HepG2 (cell line): ENCODE results near the gene EXOC6B. TPM values are rescaled to one million over a fixed set of nuclear protein-coding genes. Genes with fewer than 3 reads are reported as not detected.

Experiments used
- AGO1 ChIP-seq: fragments of 200-400 bp; formaldehyde crosslinking; IDR thresholded peaks from 2 replicates; pipeline ENCODE4 v1.6.1; 2017; ENCODE audit warnings: mild to moderate bottlenecking, low read depth, low read length, moderate library complexity; ENCODE audit not compliant: poor library complexity, severe bottlenecking
- ARNT2 ChIP-seq: sonication (generic); formaldehyde crosslinking; IDR thresholded peaks from 2 replicates; pipeline ENCODE4 v1.8.0; 2022; ENCODE audit warnings: mild to moderate bottlenecking, low read depth, missing genetic modification reagents, moderate library complexity
- EZH2 ChIP-seq: conservative IDR thresholded peaks from 2 replicates; pipeline ENCODE4 v1.6.1; 2012; ENCODE audit warnings: mild to moderate bottlenecking, low read depth, low read length, moderate library complexity
- FOXK1 ChIP-seq: sonication (generic); formaldehyde crosslinking; IDR thresholded peaks from 2 replicates; pipeline ENCODE4 v1.4.0; 2020; ENCODE audit warnings: low read depth, missing genetic modification reagents, borderline replicate concordance
- HOMEZ ChIP-seq: IDR thresholded peaks from 2 replicates; pipeline ENCODE4 v1.6.1; 2016; ENCODE audit warnings: low read depth
- KLF9 ChIP-seq: IDR thresholded peaks from 2 replicates; pipeline ENCODE4 v1.6.1; 2016; ENCODE audit warnings: low read depth
- SIX4 ChIP-seq: sonication (generic); formaldehyde crosslinking; IDR thresholded peaks from 2 replicates; pipeline ENCODE4 v1.4.0; 2020; ENCODE audit warnings: missing genetic modification reagents
- TMF1 ChIP-seq: sonication (generic); formaldehyde crosslinking; IDR thresholded peaks from 2 replicates; pipeline ENCODE4 v1.8.1; 2022; ENCODE audit warnings: low read depth, missing genetic modification reagents
- ZBTB2 ChIP-seq: sonication (generic); formaldehyde crosslinking; IDR thresholded peaks from 2 replicates; pipeline ENCODE4 v1.8.0; 2022; ENCODE audit warnings: low read depth, missing genetic modification reagents
- ZBTB3 ChIP-seq: sonication (generic); formaldehyde crosslinking; IDR thresholded peaks from 2 replicates; pipeline ENCODE4 v1.4.0; 2020; ENCODE audit warnings: low read depth, mild to moderate bottlenecking, moderate library complexity, missing genetic modification reagents, borderline replicate concordance
- ZFP36 ChIP-seq: fragments of 150-350 bp; IDR thresholded peaks from 2 replicates; pipeline ENCODE4 v1.6.1; 2018; ENCODE audit warnings: borderline replicate concordance, low read length, low read depth; ENCODE audit not compliant: partially characterized antibody
- ZNF446 ChIP-seq: sonication (generic); formaldehyde crosslinking; IDR thresholded peaks from 2 replicates; pipeline ENCODE4 v1.5.0; 2020; ENCODE audit warnings: mild to moderate bottlenecking, missing genetic modification reagents
- ZNF503 ChIP-seq: sonication (generic); formaldehyde crosslinking; IDR thresholded peaks from 2 replicates; pipeline ENCODE4 v1.4.0; 2020; ENCODE audit warnings: missing genetic modification reagents
- polyA plus RNA-seq, 8 experiments: library from polyadenylated mRNA; depleted of rRNA in 3 of 8; stranded (reverse) in 7 of 8; unstranded in 1 of 8; fragments of >200 nt; fragmentation: Illumina TruSeq in 4 of 8; extraction: Trizol in 4 of 8; gene quantifications; 2 replicates each; pipeline versions ENCODE4 v1.2.1 to v1.2.3, GENCODE V29; 2011 to 2016; ENCODE audit warnings: low read depth in 4 of 8, missing spikeins in 1 of 8, mixed read lengths in 1 of 8; ENCODE audit not compliant: insufficient read depth in 1 of 8
- total RNA-seq, 5 experiments: library from RNA; depleted of rRNA; stranded (reverse); fragments of >200 nt; fragmentation: Illumina TruSeq; extraction: Trizol; gene quantifications; 2 replicates each; pipeline ENCODE4 v1.2.3, GENCODE V29; 2016; ENCODE audit warnings: low read depth in 1 of 5
- TF ChIP-seq, protein P1 (sequence below): sonication (generic); formaldehyde crosslinking; IDR thresholded peaks from 2 replicates; pipeline ENCODE4 v1.4.0; 2020; ENCODE audit warnings: mild to moderate bottlenecking, missing genetic modification reagents
- TF ChIP-seq, protein P2 (sequence below): sonication (generic); formaldehyde crosslinking; IDR thresholded peaks from 2 replicates; pipeline ENCODE4 v1.5.0; 2020; ENCODE audit warnings: mild to moderate bottlenecking, missing genetic modification reagents, borderline replicate concordance
- TF ChIP-seq, protein P3 (sequence below): sonication (generic); formaldehyde crosslinking; IDR thresholded peaks from 2 replicates; pipeline ENCODE4 v1.8.1; 2023; ENCODE audit warnings: mild to moderate bottlenecking, missing genetic modification reagents, borderline replicate concordance

The EXOC6B gene
- total and polyA plus RNA-seq, 2 of the 13 experiments (the other 11 are each of a cell fraction or from before 2014, with no cell fraction given), result 9.1 to 15.9 TPM

DNA sequence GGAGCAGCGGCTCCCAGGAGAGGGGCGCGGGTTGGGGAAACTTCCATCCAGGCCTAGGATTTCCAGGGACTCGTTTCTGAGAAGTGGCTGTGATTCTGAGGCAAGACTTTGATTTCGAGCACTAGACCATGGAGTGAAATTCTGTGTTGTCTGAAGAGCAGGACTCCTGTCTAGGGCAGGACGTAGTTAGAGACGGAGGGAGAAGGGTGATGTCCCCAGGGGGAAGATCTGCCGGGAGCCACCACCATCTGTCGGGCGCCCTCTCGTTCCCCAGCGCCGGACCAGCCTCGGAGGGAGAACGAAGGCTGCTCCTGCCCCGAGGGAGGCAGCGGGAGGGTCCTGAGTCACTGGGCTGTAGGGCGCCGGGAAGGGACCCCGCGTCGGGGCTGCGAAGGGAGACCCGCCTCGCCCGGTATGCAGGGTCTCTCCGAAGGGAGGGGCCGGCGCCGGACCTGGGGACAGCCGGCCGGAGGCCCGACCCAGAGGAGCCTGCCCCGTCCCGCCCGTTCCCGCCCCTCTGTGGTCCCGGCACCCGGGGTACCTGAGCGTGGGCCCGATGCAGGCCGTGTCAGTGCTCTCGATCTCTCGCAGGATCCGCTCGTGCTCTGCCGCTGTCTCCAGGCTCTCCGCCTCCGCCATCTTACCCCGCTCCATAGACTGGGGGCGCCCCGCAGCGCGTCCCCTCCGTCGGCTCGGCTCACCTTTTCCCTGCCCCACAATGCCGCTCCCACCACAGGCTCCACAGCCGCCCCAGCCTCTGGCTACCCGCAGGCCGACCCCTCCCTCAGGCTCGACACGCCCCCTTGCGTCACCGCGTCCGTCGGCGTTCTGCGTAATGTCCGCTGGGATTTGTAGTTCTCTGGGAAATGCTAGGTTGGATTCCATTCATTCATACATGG, at the start of gene EXOC6B (continued):
- TF ChIP-seq ZNF503 (CRISPR knock-in tag), result no peak
- TF ChIP-seq SIX4 (CRISPR knock-in tag), result peak; percentile 45; the same call in 1 of the 2 replicates
- 0 out of 2 replicates have a peak, but pooled peaks have one; percentile 48 for TF ChIP-seq TMF1 (CRISPR knock-in tag)
- no peak; the same call in 1 of the 2 replicates for TF ChIP-seq ZNF446 (CRISPR knock-in tag)
- no peak for TF ChIP-seq EZH2
- TF ChIP-seq, protein P1, sequence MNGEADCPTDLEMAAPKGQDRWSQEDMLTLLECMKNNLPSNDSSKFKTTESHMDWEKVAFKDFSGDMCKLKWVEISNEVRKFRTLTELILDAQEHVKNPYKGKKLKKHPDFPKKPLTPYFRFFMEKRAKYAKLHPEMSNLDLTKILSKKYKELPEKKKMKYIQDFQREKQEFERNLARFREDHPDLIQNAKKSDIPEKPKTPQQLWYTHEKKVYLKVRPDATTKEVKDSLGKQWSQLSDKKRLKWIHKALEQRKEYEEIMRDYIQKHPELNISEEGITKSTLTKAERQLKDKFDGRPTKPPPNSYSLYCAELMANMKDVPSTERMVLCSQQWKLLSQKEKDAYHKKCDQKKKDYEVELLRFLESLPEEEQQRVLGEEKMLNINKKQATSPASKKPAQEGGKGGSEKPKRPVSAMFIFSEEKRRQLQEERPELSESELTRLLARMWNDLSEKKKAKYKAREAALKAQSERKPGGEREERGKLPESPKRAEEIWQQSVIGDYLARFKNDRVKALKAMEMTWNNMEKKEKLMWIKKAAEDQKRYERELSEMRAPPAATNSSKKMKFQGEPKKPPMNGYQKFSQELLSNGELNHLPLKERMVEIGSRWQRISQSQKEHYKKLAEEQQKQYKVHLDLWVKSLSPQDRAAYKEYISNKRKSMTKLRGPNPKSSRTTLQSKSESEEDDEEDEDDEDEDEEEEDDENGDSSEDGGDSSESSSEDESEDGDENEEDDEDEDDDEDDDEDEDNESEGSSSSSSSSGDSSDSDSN (CRISPR knock-in tag), result peak; percentile 99
- TF ChIP-seq FOXK1 (CRISPR knock-in tag), result peak; percentile 85; the same call in 1 of the 2 replicates
- TF ChIP-seq ARNT2 (CRISPR knock-in tag), result peak; percentile 86
- TF ChIP-seq ZBTB2 (CRISPR knock-in tag), result no peak
- no peak for TF ChIP-seq KLF9 (CRISPR knock-in tag)
- no peak for TF ChIP-seq ZFP36
- peak; percentile 69; the same call in 1 of the 2 replicates for TF ChIP-seq HOMEZ (CRISPR knock-in tag)
- TF ChIP-seq, protein P2, sequence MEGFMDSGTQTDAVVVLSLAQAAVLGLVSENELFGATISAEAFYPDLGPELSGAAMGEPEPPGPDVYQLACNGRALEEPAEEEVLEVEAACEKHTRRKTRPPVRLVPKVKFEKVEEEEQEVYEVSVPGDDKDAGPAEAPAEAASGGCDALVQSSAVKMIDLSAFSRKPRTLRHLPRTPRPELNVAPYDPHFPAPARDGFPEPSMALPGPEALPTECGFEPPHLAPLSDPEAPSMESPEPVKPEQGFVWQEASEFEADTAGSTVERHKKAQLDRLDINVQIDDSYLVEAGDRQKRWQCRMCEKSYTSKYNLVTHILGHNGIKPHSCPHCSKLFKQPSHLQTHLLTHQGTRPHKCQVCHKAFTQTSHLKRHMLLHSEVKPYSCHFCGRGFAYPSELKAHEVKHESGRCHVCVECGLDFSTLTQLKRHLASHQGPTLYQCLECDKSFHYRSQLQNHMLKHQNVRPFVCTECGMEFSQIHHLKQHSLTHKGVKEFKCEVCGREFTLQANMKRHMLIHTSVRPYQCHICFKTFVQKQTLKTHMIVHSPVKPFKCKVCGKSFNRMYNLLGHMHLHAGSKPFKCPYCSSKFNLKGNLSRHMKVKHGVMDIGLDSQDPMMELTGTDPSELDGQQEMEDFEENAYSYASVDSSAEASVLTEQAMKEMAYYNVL, result peak; percentile 32
- TF ChIP-seq, protein P3, sequence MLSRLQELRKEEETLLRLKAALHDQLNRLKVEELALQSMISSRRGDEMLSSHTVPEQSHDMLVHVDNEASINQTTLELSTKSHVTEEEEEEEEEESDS (CRISPR knock-in tag), result no peak
- peak; percentile 77 for TF ChIP-seq AGO1
- TF ChIP-seq ZBTB3 (CRISPR knock-in tag), result peak; percentile 88
